ENCODE data around the gene SSTR5.
"Not testable (repeated sequence)": the region's sequence is repeated elsewhere in the genome, so short reads cannot be mapped to it uniquely, and the experiment has no call there.

Gene SSTR5

DNA sequence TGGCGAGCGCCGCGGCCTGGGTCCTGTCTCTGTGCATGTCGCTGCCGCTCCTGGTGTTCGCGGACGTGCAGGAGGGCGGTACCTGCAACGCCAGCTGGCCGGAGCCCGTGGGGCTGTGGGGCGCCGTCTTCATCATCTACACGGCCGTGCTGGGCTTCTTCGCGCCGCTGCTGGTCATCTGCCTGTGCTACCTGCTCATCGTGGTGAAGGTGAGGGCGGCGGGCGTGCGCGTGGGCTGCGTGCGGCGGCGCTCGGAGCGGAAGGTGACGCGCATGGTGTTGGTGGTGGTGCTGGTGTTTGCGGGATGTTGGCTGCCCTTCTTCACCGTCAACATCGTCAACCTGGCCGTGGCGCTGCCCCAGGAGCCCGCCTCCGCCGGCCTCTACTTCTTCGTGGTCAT, 6.8 kb downstream of the SSTR5 start:
- no peak for TF ChIP-seq POLR2AphosphoS5 (IDR thresholded peaks at IDR 0.05; ENCODE audit: low read depth, low read length)
- TF ChIP-seq TAF1 (IDR thresholded peaks at IDR 0.05; ENCODE audit: borderline replicate concordance, low read depth, low read length): no peak
- no peak for TF ChIP-seq POLR2A (IDR thresholded peaks at IDR 0.05; ENCODE audit: low read depth, low read length)
- FAIRE-seq: no peak
- DNase-seq (ENCODE audit: insufficient read length): no peak

- TF ChIP-seq POLR2AphosphoS5 (IDR thresholded peaks at IDR 0.05; ENCODE audit: low read depth, low read length): no peak
- TF ChIP-seq POLR2A (IDR thresholded peaks at IDR 0.05; ENCODE audit: low read depth, low read length): no peak
- no peak for DNase-seq (ENCODE audit: insufficient read length)
- FAIRE-seq: no peak
These were observed 7.4 kb downstream of the SSTR5 start for GRCh38 chr16:1079786-1080525.

- TF ChIP-seq TAF1 (IDR thresholded peaks at IDR 0.05; ENCODE audit: borderline replicate concordance, low read depth, low read length): no peak
- TF ChIP-seq POLR2AphosphoS5 (IDR thresholded peaks at IDR 0.05; ENCODE audit: low read depth, low read length): no peak
- TF ChIP-seq POLR2A (IDR thresholded peaks at IDR 0.05; ENCODE audit: low read depth, low read length): no peak
- FAIRE-seq: no peak
- no peak for DNase-seq (ENCODE audit: insufficient read length)
These were observed 8.5 kb downstream of the SSTR5 start for GRCh38 chr16:1080801-1081733.

- TF ChIP-seq POLR2A (IDR thresholded peaks at IDR 0.05; ENCODE audit: low read depth, low read length) (no peak), TAF1 (IDR thresholded peaks at IDR 0.05; ENCODE audit: borderline replicate concordance, low read depth, low read length) (no peak), POLR2AphosphoS5 (IDR thresholded peaks at IDR 0.05; ENCODE audit: low read depth, low read length) (no peak)
- no peak for FAIRE-seq
- no peak for DNase-seq (ENCODE audit: insufficient read length)
These were observed 9.3 kb downstream of the SSTR5 start for GRCh38 chr16:1081734-1082265.

DNA sequence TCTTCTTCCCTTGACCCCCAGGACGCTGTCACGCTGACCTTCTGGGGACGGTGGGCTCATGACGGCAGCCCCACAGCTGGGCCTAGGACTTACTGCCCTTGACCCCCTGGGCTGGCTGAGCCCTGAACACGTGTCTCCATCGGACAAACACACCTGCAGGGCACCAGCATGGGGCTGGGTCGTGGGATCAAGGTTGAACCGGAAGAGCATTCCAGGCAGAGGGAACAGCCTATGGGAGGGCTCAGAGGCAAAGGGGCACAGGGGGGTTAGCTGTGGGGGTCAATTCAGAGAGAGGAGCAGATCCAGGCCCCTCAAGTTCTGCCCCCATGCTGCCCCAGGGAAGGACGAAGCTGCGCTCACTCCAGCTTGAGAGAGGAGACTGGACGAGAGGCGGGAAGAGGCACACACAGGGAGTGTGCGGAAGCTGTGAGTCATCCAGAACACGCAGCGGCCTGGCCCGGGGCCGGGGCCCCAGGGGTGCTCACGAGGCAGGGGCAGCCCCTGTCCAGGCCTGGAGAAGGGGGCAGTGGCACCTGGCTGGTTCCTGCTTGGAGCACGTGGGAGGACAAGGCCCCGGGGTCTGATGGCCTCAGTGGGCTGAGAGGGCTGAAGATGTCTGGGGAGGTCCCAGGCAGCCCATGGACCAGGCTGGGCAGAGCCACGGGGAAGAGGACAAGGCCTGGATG, 9.9 kb downstream of the SSTR5 start:
- no peak for FAIRE-seq
- no peak for DNase-seq (ENCODE audit: insufficient read length)
- TF ChIP-seq POLR2AphosphoS5 (IDR thresholded peaks at IDR 0.05; ENCODE audit: low read depth, low read length): no peak
- TF ChIP-seq TAF1 (IDR thresholded peaks at IDR 0.05; ENCODE audit: borderline replicate concordance, low read depth, low read length): no peak
- no peak for TF ChIP-seq POLR2A (IDR thresholded peaks at IDR 0.05; ENCODE audit: low read depth, low read length)

DNA sequence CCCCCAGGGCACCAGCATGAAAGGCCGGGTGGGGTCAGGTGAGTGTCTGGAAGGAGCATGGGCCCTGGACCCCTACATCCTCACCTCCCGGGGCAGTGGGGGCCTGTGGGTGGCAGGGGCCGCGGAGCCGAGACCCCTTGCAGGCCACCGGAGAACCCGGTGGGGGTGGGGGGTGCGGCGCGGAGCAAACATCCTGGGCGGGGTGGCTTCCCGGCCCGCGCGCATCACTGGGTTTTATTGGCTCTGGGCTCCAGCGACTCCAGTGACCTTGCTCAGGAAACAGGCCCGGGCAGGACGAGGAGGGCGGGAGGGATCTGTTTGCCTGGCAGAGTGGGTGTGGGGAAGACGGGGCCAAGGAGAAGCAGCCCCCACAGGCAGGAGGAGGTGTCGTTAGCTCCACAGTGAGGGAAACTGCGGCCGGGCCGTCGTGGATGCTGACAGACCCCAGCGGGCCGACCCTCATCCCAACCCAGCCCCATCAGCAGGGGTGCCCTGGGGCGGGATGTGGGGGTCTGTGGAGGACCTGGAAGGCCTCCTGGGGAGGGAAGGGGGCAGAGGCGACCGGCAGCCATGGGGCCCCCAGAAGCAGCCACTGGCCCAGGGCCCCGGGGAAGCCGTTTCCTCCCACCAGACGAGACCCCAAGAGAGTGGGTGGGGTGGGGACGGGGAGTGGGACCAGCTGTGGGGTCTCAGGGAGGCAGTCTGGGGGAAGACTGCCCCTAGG, 10.6 kb downstream of the SSTR5 start:
- TF ChIP-seq TAF1 (IDR thresholded peaks at IDR 0.05; ENCODE audit: borderline replicate concordance, low read depth, low read length): no peak
- no peak for TF ChIP-seq POLR2A (IDR thresholded peaks at IDR 0.05; ENCODE audit: low read depth, low read length)
- no peak for FAIRE-seq
- no peak for DNase-seq (ENCODE audit: insufficient read length)

DNA sequence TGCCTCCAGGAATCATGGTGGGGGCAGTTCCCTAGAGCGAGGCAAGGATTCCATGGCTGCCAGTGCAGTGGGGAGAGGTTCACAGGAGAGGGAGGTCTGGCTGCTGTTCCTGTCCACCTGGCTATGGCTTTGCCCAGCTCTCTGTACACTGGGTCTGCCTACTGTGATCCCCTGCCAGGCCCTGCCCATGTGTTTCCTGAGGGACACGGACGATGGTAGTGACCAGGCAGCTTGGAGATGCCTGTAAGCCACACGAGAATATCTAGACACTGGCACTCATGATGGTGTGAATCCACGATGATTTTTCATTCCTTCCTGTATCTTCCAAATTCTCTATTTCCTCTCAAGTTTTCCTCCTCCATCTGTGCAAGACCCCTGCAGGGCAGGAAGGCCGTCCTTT, 12.4 kb downstream of the SSTR5 start:
- FAIRE-seq: no peak
- TF ChIP-seq TAF1 (IDR thresholded peaks at IDR 0.05; ENCODE audit: borderline replicate concordance, low read depth, low read length) (no peak), POLR2A (IDR thresholded peaks at IDR 0.05; ENCODE audit: low read depth, low read length) (no peak), POLR2AphosphoS5 (IDR thresholded peaks at IDR 0.05; ENCODE audit: low read depth, low read length) (no peak)
- DNase-seq (ENCODE audit: insufficient read length): no peak

DNA sequence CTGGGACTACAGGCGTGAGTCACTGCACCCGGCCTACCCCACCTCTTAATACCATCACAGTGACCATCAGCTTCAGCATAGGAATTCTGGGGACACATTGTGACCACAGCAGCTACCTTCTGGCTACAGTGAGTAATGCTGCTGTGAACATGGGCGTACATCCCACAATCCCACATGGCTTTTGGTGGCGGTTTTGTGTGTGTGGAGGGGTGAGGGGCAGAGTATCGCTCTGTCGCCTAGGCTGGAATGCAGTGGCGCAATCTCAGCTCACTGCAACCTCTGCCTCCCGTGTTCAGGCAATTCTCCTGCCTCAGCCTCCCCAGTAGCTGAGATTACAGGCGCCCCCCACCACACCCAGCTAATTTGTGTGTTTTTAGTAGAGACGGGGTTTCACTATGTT, 13.9 kb downstream of the SSTR5 start:
- not testable (repeated sequence) for FAIRE-seq; DNase-seq (ENCODE audit: insufficient read length)

DNA sequence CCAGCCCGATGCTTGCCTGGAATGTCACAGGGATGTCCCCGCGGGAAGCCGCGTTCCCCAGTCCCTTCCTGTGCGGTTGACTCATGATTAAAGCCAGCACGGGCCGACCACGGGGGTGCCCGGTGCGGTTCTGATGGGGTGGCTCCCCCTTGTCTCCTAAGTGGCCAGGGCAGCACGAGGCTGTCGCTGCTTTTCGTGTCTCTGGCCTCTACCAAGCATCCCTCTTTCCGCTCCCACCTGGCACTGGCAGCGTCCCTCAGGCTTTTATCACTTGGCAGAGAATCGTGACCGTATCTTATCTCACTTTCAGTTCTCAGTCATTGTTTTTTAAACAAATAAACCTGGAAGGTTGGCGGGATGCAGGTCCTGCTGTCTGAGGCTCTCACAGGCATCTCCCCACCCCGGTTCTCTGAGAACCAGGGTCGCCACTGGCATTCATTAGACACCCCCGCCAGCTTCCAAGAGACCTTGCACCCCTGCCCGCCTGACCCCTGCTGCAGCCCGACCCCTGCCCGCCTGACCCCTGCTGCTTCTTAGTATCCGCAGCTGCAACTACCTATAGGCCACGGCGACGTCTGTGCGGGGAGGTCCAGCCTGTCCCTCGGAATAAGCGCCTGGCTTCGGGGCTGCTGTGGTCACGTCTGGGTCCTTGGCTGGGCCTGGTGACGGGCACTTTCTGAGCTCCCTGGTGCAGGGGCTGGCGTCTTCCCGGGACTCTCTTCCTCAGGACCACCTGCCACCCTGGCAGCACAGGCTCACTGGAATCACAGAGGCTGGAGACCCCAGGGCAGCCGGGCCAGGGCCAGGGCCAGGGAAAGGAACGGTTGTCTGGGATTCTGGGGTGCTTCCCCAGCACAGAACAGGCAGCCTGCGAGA, 16.0 kb downstream of the SSTR5 start:
- TF ChIP-seq POLR2AphosphoS5 (IDR thresholded peaks at IDR 0.05; ENCODE audit: low read depth, low read length) (no peak), TAF1 (IDR thresholded peaks at IDR 0.05; ENCODE audit: borderline replicate concordance, low read depth, low read length) (no peak), POLR2A (IDR thresholded peaks at IDR 0.05; ENCODE audit: low read depth, low read length) (no peak)
- no peak for DNase-seq (ENCODE audit: insufficient read length)
- no peak for FAIRE-seq

DNA sequence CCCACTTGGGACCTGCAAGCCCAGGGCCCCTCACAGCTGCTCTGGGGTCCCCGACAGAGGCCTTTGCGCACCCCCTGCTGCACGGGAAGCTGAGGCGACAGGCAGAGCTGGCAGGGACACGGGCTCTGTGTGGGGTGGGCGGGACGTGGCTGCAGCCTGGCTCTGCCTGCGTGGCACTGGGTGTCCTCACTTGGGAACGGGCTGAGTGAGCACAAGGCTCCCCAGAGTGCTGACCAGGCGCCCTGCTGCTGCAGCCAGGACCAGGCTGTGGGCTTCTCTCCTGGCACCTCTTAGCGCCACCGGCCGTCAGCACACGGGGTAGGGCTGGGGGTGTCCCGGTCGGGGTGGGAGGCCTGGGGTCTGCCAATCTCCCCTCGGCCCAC, 16.9 kb downstream of the SSTR5 start:
- TF ChIP-seq POLR2AphosphoS5 (IDR thresholded peaks at IDR 0.05; ENCODE audit: low read depth, low read length) (no peak), POLR2A (IDR thresholded peaks at IDR 0.05; ENCODE audit: low read depth, low read length) (no peak), TAF1 (IDR thresholded peaks at IDR 0.05; ENCODE audit: borderline replicate concordance, low read depth, low read length) (no peak)
- DNase-seq (ENCODE audit: insufficient read length) (no peak), FAIRE-seq (no peak)
